ENCODE measurements around the gene SLC66A1.

- TF ChIP-seq DMAP1 (CRISPR knock-in tag; IDR thresholded peaks at IDR 0.05), result no peak
- no peak for TF ChIP-seq ZNF335 (CRISPR knock-in tag; IDR thresholded peaks at IDR 0.05)
- TF ChIP-seq USF2 (IDR thresholded peaks at IDR 0.05; ENCODE audit: low read depth, low read length), result no peak
- TF ChIP-seq USF2 (CRISPR knock-in tag; IDR thresholded peaks at IDR 0.05; ENCODE audit: borderline replicate concordance), result no peak
These were observed 46.6 kb downstream of the SLC66A1 start for GRCh38 chr1:19358710-19359109.

Data from HepG2 (cell line).